Measurements from ENCODE around the gene HTT.

Gene HTT

GRCh38 chr4:3233391-3234071, 159.1 kb downstream of the HTT start:
- no peak for DNase-seq (ENCODE audit: low read depth in 1 of 2, low spot score in 1 of 2)

- no peak for DNase-seq (ENCODE audit: low read depth in 1 of 2, low spot score in 1 of 2)
These were observed 159.9 kb downstream of the HTT start for GRCh38 chr4:3234171-3235029.

GRCh38 chr4:3235030-3235345, 160.5 kb downstream of the HTT start:
- no peak for DNase-seq (ENCODE audit: low read depth in 1 of 2, low spot score in 1 of 2)

GRCh38 chr4:3235581-3235980, 161.1 kb downstream of the HTT start:
- no peak for DNase-seq (ENCODE audit: low read depth in 1 of 2, low spot score in 1 of 2)

GRCh38 chr4:3236326-3236878, 161.9 kb downstream of the HTT start:
- no peak for DNase-seq (ENCODE audit: low read depth in 1 of 2, low spot score in 1 of 2)

- DNase-seq (ENCODE audit: low read depth in 1 of 2, low spot score in 1 of 2) = no peak
These were observed 162.8 kb downstream of the HTT start for GRCh38 chr4:3237266-3237665.

- no peak for DNase-seq (ENCODE audit: low read depth in 1 of 2, low spot score in 1 of 2)
These were observed 163.5 kb downstream of the HTT start for GRCh38 chr4:3237712-3238560.

- no peak for DNase-seq (ENCODE audit: low read depth in 1 of 2, low spot score in 1 of 2)
These were observed 164.2 kb downstream of the HTT start for GRCh38 chr4:3238721-3239120.

GRCh38 chr4:3239303-3239702, 164.8 kb downstream of the HTT start:
- DNase-seq (ENCODE audit: low read depth in 1 of 2, low spot score in 1 of 2) = no peak

GRCh38 chr4:3239998-3240920, 165.8 kb downstream of the HTT start:
- no peak for DNase-seq (ENCODE audit: low read depth in 1 of 2, low spot score in 1 of 2)

- no peak for DNase-seq (ENCODE audit: low read depth in 1 of 2, low spot score in 1 of 2)
These were observed 166.5 kb downstream of the HTT start for GRCh38 chr4:3240936-3241522.

GRCh38 chr4:3241898-3242524, 167.5 kb downstream of the HTT start:
- DNase-seq (ENCODE audit: low read depth in 1 of 2, low spot score in 1 of 2) = no peak

- DNase-seq (ENCODE audit: low read depth in 1 of 2, low spot score in 1 of 2) = no peak
These were observed 168.8 kb downstream of the HTT start for GRCh38 chr4:3243136-3243780.

GRCh38 chr4:3244002-3244401, 169.5 kb downstream of the HTT start:
- DNase-seq (ENCODE audit: low read depth in 1 of 2, low spot score in 1 of 2) = no peak

GRCh38 chr4:3244747-3245146, 170.3 kb downstream of the HTT start:
- DNase-seq (ENCODE audit: low read depth in 1 of 2, low spot score in 1 of 2) = no peak

GRCh38 chr4:3245676-3246075, 171.2 kb downstream of the HTT start:
- no peak for DNase-seq (ENCODE audit: low read depth in 1 of 2, low spot score in 1 of 2)

GRCh38 chr4:3246458-3247398, 172.2 kb downstream of the HTT start:
- no peak for DNase-seq (ENCODE audit: low read depth in 1 of 2, low spot score in 1 of 2)

Data from stimulated activated CD4-positive, alpha-beta T cell treated with anti-CD3 and anti-CD28 coated beads, Interleukin-15, amount 100 ng/mL, for 1 hour (primary cell).